ENCODE results near the gene ASTN1.

The ASTN1 gene

DNA sequence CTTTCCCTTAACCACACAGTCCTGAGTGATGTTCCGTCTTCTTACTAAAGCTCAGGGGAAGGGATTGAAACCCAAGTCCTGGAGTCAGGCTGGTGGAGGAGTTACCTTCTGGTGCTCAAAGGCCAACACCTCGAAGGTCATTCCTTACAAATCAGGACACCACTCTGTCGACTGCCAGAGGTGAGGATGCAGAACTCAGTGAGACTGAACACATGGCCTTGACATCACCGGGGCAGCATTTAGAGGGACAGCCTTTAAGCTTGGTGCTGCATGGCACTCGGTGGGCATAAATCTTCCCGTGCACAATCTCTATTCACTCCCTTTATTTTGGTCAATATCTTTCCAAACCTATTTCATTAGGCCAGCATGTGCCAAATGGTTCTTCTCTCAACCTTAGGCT lies 130.9 kb downstream of the ASTN1 start:
- no peak for DNase-seq (ENCODE audit: low read depth)

DNA sequence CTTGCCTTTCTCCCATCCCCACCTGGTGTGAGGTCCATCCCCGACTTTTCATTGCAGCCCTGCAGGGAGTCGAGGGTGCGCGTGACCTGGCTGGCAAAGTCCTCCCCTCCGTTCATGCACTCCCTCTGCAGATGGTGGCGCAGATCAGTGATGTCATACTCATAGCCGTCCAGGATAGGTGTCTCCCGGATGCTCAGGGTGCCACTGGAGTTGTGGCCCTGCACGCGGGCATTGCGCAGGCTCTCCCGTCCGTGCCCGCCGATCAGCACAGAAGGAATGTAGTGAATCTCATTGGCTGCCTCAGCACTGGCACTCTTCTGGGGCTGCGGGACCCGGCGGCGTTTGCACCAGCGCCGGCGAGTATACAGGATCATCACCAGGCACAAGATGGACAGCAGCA lies 132.1 kb downstream of the ASTN1 start:
- DNase-seq (ENCODE audit: low read depth): no peak

DNA sequence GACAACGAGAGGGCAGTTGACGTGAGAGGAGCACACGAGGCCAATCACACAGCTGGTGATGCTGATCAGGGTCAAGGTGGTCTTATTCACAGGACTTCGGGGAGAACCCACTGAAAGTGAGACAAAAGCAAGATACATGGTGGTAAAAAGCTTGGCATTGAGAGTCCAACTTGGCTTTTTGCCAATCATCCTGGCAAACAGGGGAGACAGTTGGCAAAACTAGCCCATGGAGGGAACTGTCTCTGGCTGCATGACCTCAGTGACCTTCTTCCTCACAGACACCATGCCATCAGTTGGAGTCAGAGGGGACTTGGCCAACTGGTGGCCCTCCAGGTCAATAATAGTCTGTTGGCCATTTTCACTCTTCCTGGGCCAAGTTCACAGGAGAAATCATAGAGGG lies 139.9 kb downstream of the ASTN1 start:
- no peak for DNase-seq (ENCODE audit: low read depth)

DNA sequence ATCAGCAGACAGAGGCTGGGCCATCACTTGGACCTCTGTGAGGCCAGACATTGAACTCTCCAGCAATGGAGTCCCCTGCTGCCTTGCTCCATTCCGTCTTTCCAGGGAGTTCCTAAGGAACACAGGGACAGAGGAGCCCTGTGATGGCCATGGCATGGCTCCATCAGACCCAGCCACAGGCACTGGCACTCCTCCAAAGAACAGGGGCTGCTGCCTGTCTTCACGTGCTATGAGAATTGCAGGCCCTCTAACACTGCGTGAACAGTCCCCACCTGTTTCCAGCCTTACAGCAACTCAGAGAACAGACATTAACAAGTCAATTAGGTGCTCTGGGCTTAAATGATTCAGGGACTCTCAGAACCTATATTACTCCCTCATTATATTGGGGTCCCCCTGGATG lies 140.8 kb downstream of the ASTN1 start:
- no peak for DNase-seq (ENCODE audit: low read depth)

DNA sequence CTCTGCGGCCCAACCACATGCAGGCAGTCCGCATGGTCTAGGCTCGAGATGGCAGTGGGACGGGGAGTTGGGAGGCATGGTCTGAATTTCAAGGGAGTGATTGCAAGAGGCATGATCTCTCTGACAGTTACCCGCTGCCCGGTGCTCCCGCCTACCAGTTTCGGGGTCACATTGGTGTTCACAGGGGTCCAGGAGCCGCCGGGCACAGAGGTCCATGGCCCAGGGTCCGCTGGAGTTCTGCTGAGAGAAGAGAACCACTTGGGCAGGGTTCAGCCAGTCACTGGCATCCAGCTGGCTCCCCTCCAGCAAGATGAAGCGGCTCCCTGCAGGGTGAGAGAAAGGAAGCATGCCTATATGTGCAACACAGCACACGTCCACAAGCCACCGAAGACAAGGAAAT lies 141.3 kb downstream of the ASTN1 start:
- no peak for DNase-seq (ENCODE audit: low read depth)

DNA sequence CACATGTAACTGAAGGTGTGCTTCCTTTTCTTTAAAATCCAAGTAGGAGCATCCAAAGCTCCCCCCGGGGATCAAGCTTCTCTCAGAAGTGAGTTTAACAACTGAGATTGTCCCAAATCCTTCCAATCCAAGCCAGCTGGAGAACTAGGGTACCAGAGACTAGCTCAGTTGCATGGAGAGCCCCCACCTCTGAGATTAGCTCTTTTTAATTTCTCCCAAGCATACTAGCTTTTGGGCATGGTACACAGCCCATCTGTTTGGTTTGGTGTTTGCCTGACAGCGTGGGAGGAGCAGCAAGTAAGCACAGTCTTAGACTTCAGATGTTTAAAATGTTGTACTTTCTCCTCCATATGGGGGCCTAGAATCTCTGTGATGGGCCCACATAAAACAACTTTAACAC lies 142.8 kb downstream of the ASTN1 start:
- DNase-seq (ENCODE audit: low read depth): no peak

DNA sequence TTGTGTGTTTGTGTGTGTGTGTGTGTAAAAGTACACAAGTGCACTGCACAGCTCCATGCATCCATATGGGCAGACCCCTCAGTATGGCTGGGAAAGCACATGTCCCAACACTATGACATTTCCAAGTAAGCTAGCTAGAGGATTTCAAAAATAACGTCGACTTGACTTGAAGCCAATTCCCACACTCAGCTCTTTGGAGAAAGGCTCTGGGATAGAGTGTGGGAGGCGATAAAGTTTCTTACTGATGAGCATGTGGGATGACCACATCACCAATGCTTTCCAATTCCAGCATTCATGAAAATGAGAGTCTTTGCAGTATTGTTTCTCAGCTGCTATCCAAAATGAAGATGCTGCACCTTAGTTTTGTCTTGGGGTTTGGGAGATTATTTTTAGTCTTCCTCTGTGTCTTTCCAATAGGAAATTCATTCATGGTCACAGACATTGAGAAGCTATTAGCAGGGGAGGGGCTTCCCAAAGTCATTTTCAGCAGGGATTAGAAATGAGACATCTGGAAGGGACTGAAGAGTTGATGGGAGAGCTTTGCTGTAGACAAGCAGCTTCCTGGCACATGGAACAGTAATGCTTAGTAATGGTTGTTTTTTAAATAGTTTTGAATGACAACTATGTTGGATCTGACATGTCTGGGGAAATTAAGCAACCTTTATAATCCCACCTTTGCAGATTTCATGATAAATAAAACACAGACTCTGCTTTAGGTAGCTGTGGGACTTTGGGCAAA lies 143.5 kb downstream of the ASTN1 start:
- DNase-seq (ENCODE audit: low read depth): no peak

DNA sequence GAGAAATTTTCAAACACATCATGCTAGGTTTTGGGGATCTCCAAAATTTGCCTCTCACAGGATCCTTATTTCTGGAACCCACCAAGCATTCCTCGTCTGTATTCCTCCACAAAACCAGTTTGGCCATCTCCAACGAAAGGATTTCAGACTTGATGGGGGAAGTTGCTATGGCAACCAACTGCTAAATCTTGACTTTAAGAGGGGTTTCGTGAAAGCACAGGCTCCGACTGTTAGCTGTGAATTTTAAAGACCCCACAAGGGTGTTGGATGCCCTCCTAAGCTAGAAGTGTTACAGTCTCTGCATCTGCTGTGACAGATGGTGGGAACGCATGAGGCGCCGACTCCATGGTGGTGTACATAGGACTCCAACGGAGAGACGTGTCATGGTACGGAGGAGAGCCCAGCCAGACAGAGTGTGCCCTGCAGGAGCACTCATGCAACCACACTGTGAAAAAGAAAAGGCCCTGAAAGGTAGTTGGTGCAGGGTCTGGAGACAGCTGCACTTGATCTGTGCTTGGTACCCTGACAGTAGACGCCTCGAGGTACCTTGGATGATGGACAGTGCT lies 147.1 kb downstream of the ASTN1 start:
- DNase-seq (ENCODE audit: low read depth): no peak

DNA sequence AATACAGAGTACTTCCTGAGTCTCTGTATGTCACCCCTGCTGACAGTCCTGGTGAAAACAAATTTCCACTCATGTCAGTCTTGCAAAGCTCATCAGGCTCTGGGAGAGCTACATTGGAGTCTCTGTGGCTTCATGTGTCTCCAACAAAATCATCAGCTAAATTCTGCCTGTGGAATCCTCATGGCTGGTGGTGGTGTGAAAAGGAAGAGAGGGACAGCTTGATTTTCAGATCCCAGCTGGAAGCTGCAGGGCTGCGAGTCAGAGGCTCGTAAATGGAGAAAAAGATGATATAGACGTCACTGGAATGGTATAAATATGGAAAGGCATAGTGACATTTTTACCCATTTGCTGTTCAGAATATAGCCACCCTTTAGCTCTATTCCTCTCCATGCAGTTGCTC lies 150.2 kb downstream of the ASTN1 start:
- no peak for DNase-seq (ENCODE audit: low read depth)

DNA sequence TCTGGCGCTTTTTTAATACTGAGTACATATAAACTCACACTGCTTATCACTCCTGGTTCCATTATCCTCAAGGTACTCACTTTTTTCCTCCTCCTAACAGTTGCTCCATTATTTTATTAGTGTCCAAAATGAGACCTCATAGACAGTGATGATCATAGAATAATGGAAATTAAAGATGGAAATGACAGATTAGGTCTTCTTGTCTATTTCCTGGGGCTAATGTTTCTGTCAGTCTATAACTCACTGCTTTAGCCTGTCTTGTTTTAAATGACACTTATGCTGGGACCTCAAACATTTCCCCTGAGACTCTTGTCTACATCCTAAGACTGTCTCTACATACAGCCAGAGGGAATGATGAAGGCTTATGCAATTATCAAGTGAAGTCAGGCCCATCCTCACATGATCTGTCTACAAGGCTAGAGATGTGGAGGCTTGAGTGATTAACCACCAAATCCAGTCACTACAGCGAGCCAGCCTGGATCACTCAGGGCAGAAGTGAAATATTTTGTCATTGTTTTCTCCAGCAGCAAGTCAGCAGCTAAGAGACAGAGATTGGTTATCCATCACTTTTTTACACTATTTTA lies 152.1 kb downstream of the ASTN1 start:
- no peak for DNase-seq (ENCODE audit: low read depth)

DNA sequence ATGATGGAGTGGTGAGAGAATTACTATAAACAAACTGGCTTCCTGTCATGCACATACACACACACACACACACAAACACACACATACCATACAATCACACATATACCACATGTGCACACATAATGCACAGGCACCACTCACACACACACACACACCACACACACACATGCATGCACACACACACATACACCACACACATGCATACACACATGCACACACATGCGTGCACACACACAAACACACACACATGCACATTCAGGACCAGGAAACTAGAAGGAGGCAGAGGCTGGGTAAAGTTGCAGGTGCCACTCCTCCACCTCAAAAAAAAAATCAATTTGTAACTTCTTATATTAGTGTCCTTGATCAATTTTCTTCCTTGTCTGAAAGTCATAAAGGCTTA lies 153.0 kb downstream of the ASTN1 start:
- no peak for DNase-seq (ENCODE audit: low read depth)

DNA sequence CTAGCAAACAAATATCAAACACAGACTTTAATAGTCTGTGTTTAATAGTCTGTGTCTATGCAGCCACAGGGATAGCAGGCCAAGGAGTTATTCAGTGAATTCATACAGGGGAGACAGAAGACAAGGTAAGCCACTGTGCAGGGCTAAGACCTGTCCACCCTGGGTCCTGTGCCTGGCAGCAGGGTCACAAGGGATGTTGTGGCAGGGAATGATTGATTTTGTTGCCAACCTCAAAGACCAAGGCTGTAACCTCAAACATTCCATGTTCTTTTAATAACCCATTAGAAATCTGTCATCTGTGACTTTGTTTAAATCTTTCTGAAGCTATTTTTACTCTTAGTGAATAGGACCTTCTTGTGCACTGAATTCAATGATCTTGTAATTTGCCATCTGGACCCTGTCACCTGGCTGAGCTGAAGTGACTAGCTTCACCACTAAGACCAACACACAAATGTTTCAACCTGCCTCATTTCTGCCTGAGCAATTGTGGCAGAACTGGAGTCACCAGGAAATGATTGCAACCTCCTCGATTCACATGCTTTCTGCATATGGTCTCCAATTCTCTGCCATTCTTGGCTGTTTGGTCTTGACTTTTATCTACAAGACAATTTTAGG lies 154.2 kb downstream of the ASTN1 start:
- no peak for DNase-seq (ENCODE audit: low read depth)

DNA sequence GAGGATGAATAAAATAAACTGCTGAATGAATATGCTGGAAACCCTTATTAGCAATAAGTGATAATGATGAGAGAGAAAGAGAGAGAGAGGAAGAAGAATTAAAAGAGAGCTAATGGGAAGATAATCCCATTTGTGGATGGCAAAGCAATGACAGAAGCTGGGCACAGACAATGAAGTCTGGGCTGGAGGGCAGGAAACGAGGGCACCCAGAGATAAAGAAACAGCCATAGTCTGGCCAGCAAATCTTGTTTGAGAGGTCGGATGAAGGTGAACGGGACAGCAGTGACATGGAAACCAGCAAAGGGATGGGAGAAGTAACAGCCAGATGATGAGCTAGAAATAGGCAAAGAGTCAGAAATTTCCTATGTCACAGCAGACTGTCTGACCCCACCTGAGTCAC lies 155.9 kb downstream of the ASTN1 start:
- DNase-seq (ENCODE audit: low read depth): no peak

DNA sequence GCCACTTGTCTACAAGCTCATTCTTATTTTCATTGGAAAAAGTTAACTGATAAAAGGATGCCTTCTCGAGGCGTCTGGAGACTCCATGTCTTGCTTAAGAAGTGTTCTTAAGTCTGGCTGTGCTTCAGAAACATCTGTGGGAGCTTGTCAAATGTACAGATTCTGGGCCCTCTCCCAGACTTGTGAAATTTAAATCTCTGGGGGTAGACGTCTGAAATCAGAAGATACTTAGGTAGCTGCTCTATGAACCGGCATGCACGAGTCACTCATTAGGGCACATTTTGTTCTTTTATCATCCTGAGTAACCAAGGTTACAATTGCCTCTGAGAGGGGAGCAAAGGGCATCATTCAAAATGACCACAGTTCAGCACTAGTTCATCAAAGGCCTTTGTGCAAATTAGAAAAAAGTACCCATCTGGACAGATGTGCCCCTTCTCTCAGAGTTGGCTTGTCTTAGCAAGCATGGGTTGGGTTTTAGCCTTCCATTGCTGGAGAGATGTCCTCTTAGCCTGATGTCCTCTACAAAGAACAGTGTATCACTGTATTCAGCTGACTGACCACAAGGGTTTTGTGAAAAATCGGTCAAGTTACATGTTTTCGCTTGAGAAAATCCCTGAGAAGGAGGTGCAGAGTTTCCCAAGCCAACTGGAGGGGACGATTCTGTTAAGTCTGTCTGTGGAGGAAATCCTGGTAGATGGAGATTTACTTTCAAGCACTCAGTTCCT lies 156.9 kb downstream of the ASTN1 start:
- DNase-seq (ENCODE audit: low read depth): no peak

DNA sequence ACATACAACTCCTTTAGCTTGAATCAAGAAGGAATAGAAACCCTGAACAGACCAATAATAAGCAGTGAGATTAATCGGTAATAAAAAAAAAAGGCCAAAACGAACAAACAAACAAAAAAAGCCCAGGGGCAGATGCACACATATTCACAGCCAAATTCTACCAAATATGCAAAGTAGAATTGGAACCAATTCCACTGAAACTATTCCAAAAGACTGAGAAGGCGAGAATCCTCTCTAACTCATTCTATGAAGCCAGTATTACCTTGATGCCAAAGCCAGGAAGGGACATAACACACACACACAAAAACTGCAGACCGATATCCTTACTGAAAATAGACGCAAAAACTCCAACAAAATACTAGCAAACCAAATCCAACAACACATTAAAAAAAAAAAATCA lies 161.6 kb downstream of the ASTN1 start:
- no peak for DNase-seq (ENCODE audit: low read depth)

DNA sequence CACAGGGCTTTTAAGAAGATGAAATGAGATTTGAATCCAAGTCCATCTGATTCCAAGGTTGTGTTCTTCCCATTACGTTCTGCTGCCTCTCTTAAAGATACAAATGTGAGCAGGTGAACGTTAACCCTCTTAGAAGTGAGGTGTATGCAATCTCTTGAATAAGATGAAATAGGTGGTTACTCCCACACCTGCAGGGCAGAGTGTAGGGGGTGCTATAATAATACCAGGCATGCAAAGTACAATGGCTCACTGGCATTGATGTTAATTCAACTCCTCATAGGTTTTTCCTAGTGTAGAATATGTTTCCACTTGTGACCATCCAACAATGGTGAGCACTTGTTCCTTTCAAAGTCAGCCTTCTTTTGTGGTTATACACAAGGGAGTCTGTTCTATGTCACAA lies 163.0 kb downstream of the ASTN1 start:
- no peak for DNase-seq (ENCODE audit: low read depth)

DNA sequence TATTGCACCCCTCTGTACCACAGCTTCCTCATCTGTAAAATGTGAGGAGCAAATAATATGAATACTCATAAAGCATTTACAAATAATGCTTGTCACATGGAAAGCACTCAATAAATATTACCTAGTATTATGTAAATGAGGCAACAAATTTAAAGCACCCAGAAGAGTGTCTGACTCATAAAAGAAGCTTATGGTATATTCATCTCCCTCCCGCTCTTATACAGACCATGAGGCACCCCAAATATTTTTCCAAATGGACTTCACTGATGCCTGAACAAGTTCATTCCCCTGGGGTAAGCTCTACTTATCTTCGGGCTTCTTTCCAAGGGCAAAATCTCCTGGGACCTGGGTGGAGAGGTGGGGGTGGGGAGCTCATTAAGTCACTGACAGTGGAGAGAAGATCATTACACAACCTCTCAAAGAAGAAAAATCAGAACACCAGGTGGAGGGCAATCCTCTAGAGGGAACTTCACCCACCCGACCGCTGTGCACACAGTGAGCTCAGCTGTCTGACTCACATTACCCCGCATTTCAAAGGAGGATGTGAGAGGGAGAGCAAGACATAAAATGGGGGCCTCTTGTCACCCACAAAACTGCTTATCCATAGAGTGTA lies 166.2 kb downstream of the ASTN1 start:
- no peak for DNase-seq (ENCODE audit: low read depth)

DNA sequence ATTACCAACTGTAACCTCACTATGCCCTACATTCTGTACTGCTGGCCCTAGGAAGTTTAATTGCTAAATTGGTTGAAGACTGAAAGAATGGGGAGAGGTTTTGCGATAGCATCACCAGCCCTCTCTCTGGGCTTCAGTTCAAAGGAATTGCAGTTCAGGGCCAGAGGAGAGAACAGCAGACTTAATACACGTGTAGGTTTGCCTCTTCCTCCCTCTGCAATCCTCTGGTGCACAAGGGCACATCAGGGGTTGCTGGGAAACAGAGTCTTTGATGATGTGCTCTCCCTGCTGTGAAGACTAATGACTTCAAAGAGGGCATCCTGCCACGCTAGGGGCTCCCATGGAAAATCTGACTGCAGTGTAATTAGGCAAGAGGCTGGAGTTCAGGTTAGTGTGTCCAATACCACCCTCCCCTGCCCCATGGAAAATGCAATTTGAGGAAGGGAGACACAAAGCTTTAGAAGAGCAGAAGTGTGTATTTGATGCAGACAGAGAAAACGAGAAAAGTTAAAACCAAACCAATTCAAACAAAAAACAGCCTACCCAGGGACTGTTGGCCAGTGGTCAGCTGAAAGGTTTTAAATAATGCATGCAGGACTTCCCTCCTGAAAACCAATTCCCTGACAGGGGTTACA lies 167.9 kb downstream of the ASTN1 start:
- no peak for DNase-seq (ENCODE audit: low read depth)

DNA sequence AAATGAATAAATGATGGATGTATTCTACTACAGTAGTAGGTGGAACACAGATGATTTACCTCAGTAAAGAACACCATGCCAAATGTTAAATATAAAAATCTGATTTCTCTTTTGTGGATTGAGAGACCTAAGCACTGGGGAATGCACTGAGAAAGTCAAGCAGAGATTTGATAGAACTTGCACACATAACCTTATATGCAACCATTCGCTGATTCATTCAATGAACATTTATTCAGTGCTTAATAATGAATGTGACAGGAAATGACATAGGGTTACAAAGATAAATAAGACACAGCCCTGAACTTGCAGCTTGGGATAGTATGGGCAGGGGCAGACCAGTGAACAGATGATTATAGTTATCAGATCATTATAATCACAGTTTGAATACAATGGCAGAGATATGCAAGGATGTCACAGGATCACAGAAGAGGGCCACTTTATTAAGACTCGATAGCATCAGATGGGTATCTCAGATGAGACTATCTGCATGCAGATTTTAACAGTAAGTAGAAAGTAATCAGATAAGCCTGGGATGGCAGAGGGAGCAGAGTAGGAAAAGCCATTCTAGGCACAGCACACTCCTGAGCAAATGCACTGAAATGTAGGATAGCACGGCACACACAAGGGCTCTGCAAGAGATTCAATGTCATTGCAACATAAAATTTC lies 169.4 kb downstream of the ASTN1 start:
- DNase-seq (ENCODE audit: low read depth): no peak

DNA sequence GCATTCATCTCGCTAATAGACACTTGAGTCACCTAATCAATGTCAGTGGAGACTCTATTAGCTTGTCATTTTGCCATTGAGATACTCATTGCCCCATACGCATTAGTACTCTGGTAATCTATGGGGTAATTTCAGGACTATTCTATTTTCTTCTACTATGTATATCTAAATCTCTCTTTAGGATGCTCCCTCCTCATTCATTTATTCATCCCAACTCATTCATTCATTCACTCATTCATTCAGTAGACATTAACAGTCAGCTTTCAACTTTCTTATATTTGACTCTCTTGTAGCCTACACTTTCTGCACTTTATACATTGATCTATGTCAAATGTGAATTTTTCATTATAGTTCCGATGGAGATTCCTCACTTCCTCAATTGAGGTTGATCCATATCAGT lies 170.9 kb downstream of the ASTN1 start:
- no peak for DNase-seq (ENCODE audit: low read depth)

DNA sequence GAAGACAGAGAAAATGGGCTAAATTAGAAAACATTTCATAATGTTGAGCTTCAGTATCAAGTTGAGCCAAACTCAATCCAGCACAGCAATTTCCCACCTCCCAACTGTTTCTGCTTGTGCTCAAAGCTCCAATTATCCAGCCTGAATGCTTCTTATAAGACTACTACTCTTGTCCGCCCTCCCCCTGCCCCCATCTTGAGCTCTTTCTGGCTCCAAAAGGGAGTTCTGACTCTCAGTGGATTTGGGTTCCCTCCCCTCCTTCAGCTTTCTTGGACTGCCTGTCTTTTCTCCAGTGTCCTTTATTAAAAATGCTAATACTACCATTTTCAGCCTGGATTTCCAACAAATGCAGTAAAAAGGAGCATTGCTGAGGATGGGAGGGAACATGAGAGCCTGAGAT lies 174.8 kb downstream of the ASTN1 start:
- DNase-seq (ENCODE audit: low read depth): no peak
